ENCODE measurements around the gene UBD.

Gene UBD

GRCh38 chr6:29561606-29562181, 2.2 kb upstream of the UBD start:
- no peak for DNase-seq (ENCODE audit: low spot score)

GRCh38 chr6:29561091-29561490, 1.6 kb upstream of the UBD start:
- no peak for FAIRE-seq
- DNase-seq (ENCODE audit: low spot score) = peak; percentile 11

More at GRCh38 chr6:29561606-29562181, 2.2 kb upstream of the UBD start:
- FAIRE-seq = no peak

- no peak for FAIRE-seq
Measured at GRCh38 chr6:29558439-29559079, 973 bp downstream of the UBD start.

GRCh38 chr6:29557320-29557719, 2.2 kb downstream of the UBD start:
- DNase-seq (ENCODE audit: low spot score) (no peak), FAIRE-seq (no peak)

More at GRCh38 chr6:29558439-29559079, 973 bp downstream of the UBD start:
- DNase-seq (ENCODE audit: low spot score) = no peak

GRCh38 chr6:29554764-29555163, 4.8 kb downstream of the UBD start:
- DNase-seq (ENCODE audit: low spot score) (no peak), FAIRE-seq (no peak)

GRCh38 chr6:29553268-29554057, 6.1 kb downstream of the UBD start:
- FAIRE-seq (no peak), DNase-seq (ENCODE audit: low spot score) (no peak)

GRCh38 chr6:29552512-29553051, 7.0 kb downstream of the UBD start:
- peak; percentile 21 for DNase-seq (ENCODE audit: low spot score)

GRCh38 chr6:29547573-29547972, 12.0 kb downstream of the UBD start:
- DNase-seq (ENCODE audit: low spot score) (no peak), FAIRE-seq (no peak)

More at GRCh38 chr6:29552512-29553051, 7.0 kb downstream of the UBD start:
- no peak for FAIRE-seq

- no peak for FAIRE-seq
Measured at GRCh38 chr6:29537714-29538403, 21.7 kb downstream of the UBD start.

GRCh38 chr6:29532320-29532951, 27.1 kb downstream of the UBD start:
- FAIRE-seq (no peak), DNase-seq (ENCODE audit: low spot score) (no peak)

More at GRCh38 chr6:29537714-29538403, 21.7 kb downstream of the UBD start:
- no peak for DNase-seq (ENCODE audit: low spot score)

- FAIRE-seq (no peak), DNase-seq (ENCODE audit: low spot score) (no peak)
Measured at GRCh38 chr6:29531668-29532067, 27.9 kb downstream of the UBD start.

- no peak for DNase-seq (ENCODE audit: low spot score)
Measured at GRCh38 chr6:29530671-29531310, 28.7 kb downstream of the UBD start.

GRCh38 chr6:29529956-29530355, 29.6 kb downstream of the UBD start:
- no peak for FAIRE-seq
- DNase-seq (ENCODE audit: low spot score) = no peak

More at GRCh38 chr6:29530671-29531310, 28.7 kb downstream of the UBD start:
- no peak for FAIRE-seq

- FAIRE-seq = no peak
Measured at GRCh38 chr6:29528988-29529560, 30.5 kb downstream of the UBD start.

GRCh38 chr6:29528300-29528931, 31.1 kb downstream of the UBD start:
- no peak for FAIRE-seq

More at GRCh38 chr6:29528988-29529560, 30.5 kb downstream of the UBD start:
- no peak for DNase-seq (ENCODE audit: low spot score)

GRCh38 chr6:29527564-29527963, 32.0 kb downstream of the UBD start:
- no peak for FAIRE-seq
- no peak for DNase-seq (ENCODE audit: low spot score)

More at GRCh38 chr6:29528300-29528931, 31.1 kb downstream of the UBD start:
- DNase-seq (ENCODE audit: low spot score) = no peak

- DNase-seq (ENCODE audit: low spot score) (no peak), FAIRE-seq (no peak)
Measured at GRCh38 chr6:29527126-29527525, 32.4 kb downstream of the UBD start.

GRCh38 chr6:29525311-29525639, 34.3 kb downstream of the UBD start:
- FAIRE-seq (no peak), DNase-seq (ENCODE audit: low spot score) (no peak)

GRCh38 chr6:29524444-29525310, 34.9 kb downstream of the UBD start:
- FAIRE-seq = no peak

More at GRCh38 chr6:29524444-29525310, 34.9 kb downstream of the UBD start:
- DNase-seq (ENCODE audit: low spot score) = no peak
